ENCODE measurements around the gene TIMM8A.
"Not testable (repeated sequence)": the region's sequence is repeated elsewhere in the genome, so short reads cannot be mapped to it uniquely, and the experiment has no call there.

DNA sequence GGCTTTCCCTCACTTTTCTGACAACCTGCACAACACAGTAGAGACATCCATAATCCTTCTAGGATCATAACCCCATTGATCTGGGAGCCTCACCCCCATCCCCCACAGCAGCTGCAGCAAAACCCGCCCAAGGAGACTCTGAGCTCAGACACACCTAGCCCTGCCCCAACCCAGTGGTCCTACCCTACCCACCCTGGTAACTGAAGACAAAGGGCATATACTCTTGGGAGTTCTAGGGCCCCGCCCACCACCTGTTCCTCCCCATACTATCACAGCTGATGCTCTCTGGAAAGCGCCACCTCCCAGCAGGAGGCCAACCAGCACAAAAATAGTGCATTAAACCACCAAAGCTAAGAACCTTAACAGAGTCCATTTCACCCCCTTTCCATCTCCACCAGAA, 21.9 kb downstream of the TIMM8A start:
- TF ChIP-seq ZNF274 (IDR thresholded peaks at IDR 0.05; ENCODE audit: low read depth, low read length); YY1 (IDR thresholded peaks at IDR 0.05; ENCODE audit: insufficient read depth, insufficient read length): not testable (repeated sequence)
